NB4 (cell line): ENCODE measurements around the gene MRPL36.

Experiments used
- DNase-seq: peaks from one replicate; pipeline ENCODE4 v3.0.0; 2010; ENCODE audit warnings: low read depth
- H3K4me3 ChIP-seq: one replicate; pipeline ENCODE4 v1.5.1; 2011; ENCODE audit warnings: mild to moderate bottlenecking, low read depth, low read length, moderate library complexity
- CTCF ChIP-seq: IDR thresholded peaks from one replicate; pipeline ENCODE4 v1.5.1; 2012; ENCODE audit warnings: low read depth, low read length
- MYC ChIP-seq: IDR thresholded peaks from 2 replicates; pipeline ENCODE4 v1.6.1; 2011; ENCODE audit warnings: low read depth, low read length
- POLR2A ChIP-seq: IDR thresholded peaks from 2 replicates; pipeline ENCODE4 v1.6.1; 2011; ENCODE audit warnings: mild to moderate bottlenecking; ENCODE audit not compliant: insufficient read length; ENCODE audit errors: extremely low read depth
- TF ChIP-seq, protein P1 (sequence below): IDR thresholded peaks from 2 replicates; pipeline ENCODE4 v1.6.1; 2011; ENCODE audit warnings: low read depth, low read length

MRPL36 gene

DNA sequence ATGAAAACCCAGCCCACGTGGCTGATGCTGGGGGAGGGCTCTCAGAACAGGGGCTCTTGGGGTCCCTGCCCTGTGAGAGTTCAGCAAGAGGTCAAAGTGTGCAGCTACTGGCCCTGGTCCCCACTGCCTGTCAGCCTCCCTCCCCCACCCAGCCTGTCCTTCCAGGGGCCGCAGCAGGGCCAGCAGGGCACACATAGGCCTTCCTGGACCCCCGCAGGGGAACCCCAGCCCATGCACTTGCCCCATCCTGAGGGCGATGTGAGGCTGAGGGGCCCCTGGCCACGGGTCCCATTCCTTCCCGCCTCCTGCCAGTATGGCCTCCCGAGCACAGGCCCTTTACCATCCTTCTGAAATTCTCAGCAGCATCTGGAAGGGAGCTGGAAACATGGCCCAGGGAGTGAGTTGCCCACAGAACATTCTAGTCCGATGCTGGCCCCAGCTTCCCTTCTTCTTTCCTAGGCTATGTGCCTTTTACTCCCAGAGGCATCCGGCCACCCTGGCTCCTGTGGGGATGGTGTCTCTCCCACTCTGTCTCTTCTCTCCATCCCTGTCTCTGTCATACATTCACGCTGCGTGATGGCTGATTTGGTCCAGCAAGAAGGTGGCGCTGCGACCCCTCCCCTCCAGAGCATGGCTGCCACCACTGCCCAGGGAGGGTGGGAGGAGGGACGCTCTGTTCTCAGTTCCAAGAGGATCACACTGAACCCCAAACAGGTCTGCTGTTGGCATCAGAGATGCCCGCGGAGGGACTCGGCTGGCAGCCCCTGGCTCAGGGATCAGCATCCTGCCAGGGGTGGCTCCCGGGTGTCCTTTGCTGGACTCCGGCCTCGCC lies 19.6 kb downstream of the MRPL36 start:
- H3K4me3 ChIP-seq: no peak overlapping the region
- DNase-seq: no peak
- TF ChIP-seq, protein P1, sequence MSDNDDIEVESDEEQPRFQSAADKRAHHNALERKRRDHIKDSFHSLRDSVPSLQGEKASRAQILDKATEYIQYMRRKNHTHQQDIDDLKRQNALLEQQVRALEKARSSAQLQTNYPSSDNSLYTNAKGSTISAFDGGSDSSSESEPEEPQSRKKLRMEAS: no peak

DNA sequence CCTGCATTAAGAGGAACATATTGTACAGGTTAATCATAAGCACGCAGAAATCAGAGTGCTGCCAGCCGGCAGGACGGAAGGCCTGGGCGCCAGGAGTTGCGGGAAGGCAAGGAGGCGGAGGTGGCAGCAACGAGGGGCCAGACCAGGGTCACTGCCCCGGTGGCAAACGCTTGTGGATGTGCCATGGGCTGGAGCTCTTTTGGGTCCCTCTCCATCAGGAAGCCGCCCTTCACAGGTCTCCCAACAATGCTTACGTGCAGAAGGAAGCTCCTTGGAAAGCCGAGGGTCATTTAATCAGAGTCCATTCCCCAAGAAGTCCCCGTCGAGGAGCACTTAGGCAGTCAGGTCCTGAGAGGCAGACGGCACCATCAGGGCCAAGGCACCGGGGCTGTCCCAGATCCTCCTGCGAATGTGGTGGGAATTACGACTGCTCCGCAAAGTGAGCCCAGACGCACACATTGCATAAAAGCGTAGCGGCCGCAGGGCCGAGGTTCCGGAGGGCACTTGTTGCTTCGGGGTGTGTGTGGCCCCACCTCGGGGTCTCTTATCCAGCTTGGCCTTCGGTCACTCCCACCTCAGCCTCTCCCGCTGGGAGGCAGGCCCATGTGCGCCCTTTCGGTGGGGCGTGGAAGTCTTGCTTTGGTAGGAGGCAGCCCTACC lies 20.5 kb downstream of the MRPL36 start:
- no peak for TF ChIP-seq CTCF
- TF ChIP-seq POLR2A: no peak
- TF ChIP-seq MYC: no peak
- TF ChIP-seq, protein P1: no peak
- DNase-seq: no peak
- no peak overlapping the region for H3K4me3 ChIP-seq

DNA sequence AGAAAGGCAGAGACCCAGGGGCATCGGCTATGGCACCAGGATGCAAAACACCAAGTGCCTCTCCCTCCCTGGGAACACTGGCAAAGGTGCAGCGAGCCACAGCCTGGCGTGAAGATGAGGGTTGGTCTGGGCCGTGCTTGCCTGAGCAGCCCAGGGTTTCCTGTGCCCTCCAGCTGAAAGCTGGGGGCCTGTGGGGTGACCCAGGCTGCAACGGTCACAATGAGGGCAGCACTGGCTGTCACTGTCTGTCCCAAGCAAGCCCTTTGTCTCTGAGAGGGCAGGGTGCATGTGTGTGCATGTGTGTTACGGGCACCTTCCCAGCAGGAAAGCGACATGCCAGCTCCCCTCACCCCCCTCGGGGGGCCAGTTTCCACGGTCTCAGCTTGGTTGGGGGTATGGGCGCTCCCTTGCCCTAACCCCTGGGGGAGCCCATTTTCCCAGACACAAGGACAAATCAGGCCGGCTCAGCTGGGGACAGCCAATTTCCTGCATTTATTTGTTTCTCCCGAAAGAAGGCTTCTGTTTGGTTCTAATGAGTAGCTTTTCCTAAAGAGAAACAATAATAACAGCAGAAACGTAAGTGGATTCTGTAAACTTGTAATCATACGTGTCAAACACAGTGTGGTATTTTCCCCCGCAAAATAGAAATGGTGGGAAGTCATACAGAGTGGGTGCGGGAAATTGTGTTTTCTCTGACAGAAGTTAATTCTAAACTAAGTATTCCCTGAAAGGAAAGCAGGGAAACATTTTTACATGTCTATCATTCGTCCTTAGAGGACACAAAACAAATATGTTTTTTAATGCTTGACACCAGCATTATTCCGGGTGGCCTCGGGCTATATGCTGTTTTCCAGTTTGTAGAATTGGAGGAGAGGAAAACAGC lies 21.3 kb downstream of the MRPL36 start:
- DNase-seq: no peak
- H3K4me3 ChIP-seq: no peak overlapping the region
- TF ChIP-seq, protein P1: no peak

GRCh38 chr5:1777281-1778137 lies 22.1 kb downstream of the MRPL36 start:
- no peak overlapping the region for H3K4me3 ChIP-seq
- TF ChIP-seq CTCF: no peak
- no peak for TF ChIP-seq POLR2A
- TF ChIP-seq MYC: no peak
- TF ChIP-seq, protein P1: no peak
- DNase-seq: no peak

DNA sequence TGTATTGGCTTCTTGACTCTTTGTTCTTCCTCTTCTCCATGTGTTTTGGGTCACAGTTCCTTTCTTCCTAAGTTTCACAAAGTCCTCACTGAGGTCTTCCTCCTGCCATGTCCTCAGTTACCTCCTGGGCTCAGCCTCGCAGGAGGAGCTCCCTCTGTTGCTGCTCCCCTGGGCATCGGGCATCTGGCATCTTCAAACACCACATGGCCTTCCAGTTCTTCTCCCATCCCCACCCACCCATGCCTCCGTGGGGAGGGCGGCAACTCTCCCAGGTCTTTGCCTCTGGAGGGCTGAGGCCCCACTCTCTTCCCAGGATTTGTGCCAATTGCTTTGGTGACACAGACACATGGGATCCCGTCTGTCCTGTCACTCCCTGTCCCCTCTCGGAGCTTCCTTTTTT lies 22.8 kb downstream of the MRPL36 start:
- H3K4me3 ChIP-seq: no peak overlapping the region
- DNase-seq: no peak
- TF ChIP-seq MYC (no peak), POLR2A (no peak), CTCF (no peak)
- TF ChIP-seq, protein P1: no peak

DNA sequence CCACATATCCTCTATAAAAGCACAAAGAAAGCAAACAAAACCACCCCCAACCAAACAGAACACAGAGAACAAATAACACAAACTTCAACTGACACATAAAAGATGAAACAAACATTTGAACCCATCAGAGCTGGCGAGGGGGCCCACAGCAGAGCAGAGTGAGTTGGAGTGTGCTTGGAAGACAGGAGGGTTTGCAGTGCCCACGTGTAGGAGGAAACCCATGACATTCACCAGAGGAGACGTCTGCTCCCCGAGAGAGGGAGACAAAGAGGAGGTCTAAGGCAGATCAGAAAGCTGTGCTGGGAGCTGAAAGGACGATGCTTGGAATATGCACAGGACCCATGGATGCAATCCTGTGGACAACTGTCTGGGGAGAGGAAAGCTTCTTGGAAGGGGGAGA lies 27.0 kb downstream of the MRPL36 start:
- DNase-seq: peak; percentile 53
- TF ChIP-seq CTCF: peak; percentile 37
- TF ChIP-seq, protein P1: peak; percentile 84
- TF ChIP-seq POLR2A: no peak
- TF ChIP-seq MYC: peak; percentile 86
- H3K4me3 ChIP-seq: no peak overlapping the region
